Esophagus muscularis mucosa (tissue), 4 donors: ENCODE measurements around the gene ANK2. TPM values are rescaled to one million over a fixed set of nuclear protein-coding genes. Genes with fewer than 3 reads are reported as not detected.

ENCODE experiments used
- DNase-seq: peaks from one replicate; pipeline ENCODE4 v3.0.0-alpha.2; 2017; ENCODE audit errors: extremely low spot score
- H3K27ac ChIP-seq, 4 donors: fragments of 200-600 bp; sonication (generic); replicated peaks in 1 of 4; 1 replicate in 3 of 4; 2 replicates in 1 of 4; pipeline ENCODE4 v1.5.1; 2016 to 2019; ENCODE audit warnings: mild to moderate bottlenecking in 1 of 4
- H3K27me3 ChIP-seq, 4 donors: fragments of 200-600 bp; sonication (generic); one replicate each; pipeline versions ENCODE4 v1.5.1 to v1.6.0; 2016 to 2019
- H3K36me3 ChIP-seq, 4 donors: fragments of 200-600 bp; sonication (generic); one replicate each; pipeline ENCODE4 v1.5.1; 2016 to 2019
- H3K4me1 ChIP-seq, 4 donors: fragments of 200-600 bp; sonication (generic); one replicate each; pipeline ENCODE4 v1.5.1; 2016 to 2019
- H3K4me3 ChIP-seq, 4 donors: fragments of 200-600 bp; sonication (generic); 1 replicate in 2 of 4; 2 replicates in 2 of 4; pipeline ENCODE4 v1.5.1; 2016 to 2019; ENCODE audit warnings: mild to moderate bottlenecking in 4 of 4, moderate library complexity in 1 of 4
- H3K9me3 ChIP-seq, 4 donors: fragments of 200-600 bp; sonication (generic); 1 replicate in 3 of 4; 2 replicates in 1 of 4; pipeline ENCODE4 v1.5.1; 2016 to 2019
- EP300 ChIP-seq: sonication (generic); formaldehyde crosslinking; IDR thresholded peaks from one replicate; pipeline ENCODE4 v1.6.1; 2017; ENCODE audit warnings: antibody characterized with exemption
- POLR2A ChIP-seq: fragments of 450-650 bp; IDR thresholded peaks from one replicate; pipeline ENCODE4 v1.6.1; 2017; ENCODE audit warnings: antibody characterized with exemption, moderate library complexity, mild to moderate bottlenecking, low read depth
- POLR2AphosphoS5 ChIP-seq, 2 donors: sonication (generic); formaldehyde crosslinking; IDR thresholded peaks; one replicate each; pipeline ENCODE4 v1.6.1; 2017; ENCODE audit warnings: antibody characterized with exemption in 2 of 2
- WGBS: methylation state at CpG from one replicate; pipeline ENCODE4 v1.1.5; 2018; 5-methylcytosine and 5-hydroxymethylcytosine counted together
- intact Hi-C: fragments of 100-400 bp; cut with DNase I; formaldehyde crosslinking; loops from one replicate; pipeline ENCODE4 v1.15.1; 2023
- total RNA-seq, 4 donors: library from RNA; depleted of rRNA; stranded (reverse); fragments of >200 nt; gene quantifications; one replicate each; pipeline versions ENCODE4 v1.1.0 to v1.2.1, GENCODE V29; 2016
- TF ChIP-seq, protein P1 (sequence below), 3 experiments: fragments of 200-600 bp in 2 of 3; fragments of 450-650 bp in 1 of 3; sonication (generic) in 2 of 3; IDR thresholded peaks; one replicate each; pipeline ENCODE4 v1.5.1; 2017 to 2019; ENCODE audit warnings: antibody characterized with exemption in 3 of 3, mild to moderate bottlenecking in 2 of 3, moderate library complexity in 1 of 3

The ANK2 gene
- total RNA-seq, 4 donors from 2014 or later: 76.8 to 88.0 (median 82.8) TPM

DNA sequence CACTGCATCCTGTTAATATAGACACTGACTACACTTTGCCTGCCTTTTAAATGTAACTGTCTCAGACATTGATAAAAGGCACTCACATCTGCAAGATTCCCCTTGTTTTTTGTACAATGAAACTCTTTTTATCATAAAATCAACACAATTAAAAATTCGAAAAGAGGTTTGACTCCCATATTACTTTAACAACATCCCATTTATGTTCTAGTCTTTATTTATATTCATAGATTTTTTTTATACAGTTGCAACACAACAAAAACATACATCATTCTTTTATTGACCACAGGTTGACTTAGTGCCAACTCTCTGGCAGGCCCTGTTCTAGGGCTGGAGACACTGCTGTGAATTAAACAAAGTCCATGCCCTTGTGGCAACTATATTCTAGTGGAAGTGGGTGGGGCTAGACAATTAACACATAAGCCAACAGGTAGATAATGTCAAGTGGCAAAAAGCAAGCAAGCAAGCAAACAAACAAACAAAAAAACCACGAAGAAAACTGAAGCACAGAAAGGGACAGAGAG is 36.8 kb downstream of the ANK2 start:
- H3K9me3 ChIP-seq: no peaks in the 10 kb centered on the region
- intact Hi-C loops: loop anchor here (10.0 kb wide), 1 partner anchor 131 kb away; no protein-coding TSS in a partner anchor
- H3K4me1 ChIP-seq: no peaks in the 10 kb centered on the region
- TF ChIP-seq, protein P1, sequence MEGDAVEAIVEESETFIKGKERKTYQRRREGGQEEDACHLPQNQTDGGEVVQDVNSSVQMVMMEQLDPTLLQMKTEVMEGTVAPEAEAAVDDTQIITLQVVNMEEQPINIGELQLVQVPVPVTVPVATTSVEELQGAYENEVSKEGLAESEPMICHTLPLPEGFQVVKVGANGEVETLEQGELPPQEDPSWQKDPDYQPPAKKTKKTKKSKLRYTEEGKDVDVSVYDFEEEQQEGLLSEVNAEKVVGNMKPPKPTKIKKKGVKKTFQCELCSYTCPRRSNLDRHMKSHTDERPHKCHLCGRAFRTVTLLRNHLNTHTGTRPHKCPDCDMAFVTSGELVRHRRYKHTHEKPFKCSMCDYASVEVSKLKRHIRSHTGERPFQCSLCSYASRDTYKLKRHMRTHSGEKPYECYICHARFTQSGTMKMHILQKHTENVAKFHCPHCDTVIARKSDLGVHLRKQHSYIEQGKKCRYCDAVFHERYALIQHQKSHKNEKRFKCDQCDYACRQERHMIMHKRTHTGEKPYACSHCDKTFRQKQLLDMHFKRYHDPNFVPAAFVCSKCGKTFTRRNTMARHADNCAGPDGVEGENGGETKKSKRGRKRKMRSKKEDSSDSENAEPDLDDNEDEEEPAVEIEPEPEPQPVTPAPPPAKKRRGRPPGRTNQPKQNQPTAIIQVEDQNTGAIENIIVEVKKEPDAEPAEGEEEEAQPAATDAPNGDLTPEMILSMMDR (IDR thresholded peaks at IDR 0.05): no peak
- no peak for TF ChIP-seq EP300
- TF ChIP-seq POLR2AphosphoS5 (IDR thresholded peaks at IDR 0.05): no peak
- TF ChIP-seq POLR2A: no peak
- DNase-seq: no peak
- no peak overlapping the region for H3K27ac ChIP-seq
- no peaks in the 10 kb centered on the region for H3K27me3 ChIP-seq
- 74% methylated on average over 2 of the region's 2 CpGs for WGBS
- H3K4me3 ChIP-seq: no peak overlapping the region
- no peaks in the 10 kb centered on the region for H3K36me3 ChIP-seq

DNA sequence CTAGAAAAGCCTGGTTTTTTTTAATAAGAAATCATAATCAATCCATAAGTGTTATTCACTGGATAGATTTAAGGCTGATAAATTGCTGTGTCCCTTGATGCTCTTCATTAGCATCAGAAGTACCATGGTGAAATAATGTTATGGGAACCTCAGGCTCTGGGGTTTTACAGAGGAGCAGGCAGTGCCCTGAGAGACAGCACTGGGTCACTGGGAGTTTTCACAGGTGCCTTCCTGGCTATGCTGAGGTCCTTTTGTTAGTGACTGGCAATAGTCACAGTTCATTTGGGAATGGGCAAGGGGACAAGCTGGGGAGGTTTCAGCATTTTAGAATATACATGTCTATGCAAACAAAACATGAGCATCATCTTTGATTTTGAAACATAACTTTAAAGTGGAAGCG is 38.6 kb downstream of the ANK2 start:
- H3K4me1 ChIP-seq: no peaks in the 10 kb centered on the region
- H3K9me3 ChIP-seq: no peaks in the 10 kb centered on the region
- H3K27me3 ChIP-seq: no peaks in the 10 kb centered on the region
- no peak for DNase-seq
- no peak overlapping the region for H3K27ac ChIP-seq
- TF ChIP-seq, protein P1 (IDR thresholded peaks at IDR 0.05): no peak
- TF ChIP-seq EP300 (no peak), POLR2AphosphoS5 (IDR thresholded peaks at IDR 0.05) (no peak), POLR2A (no peak)
- no peaks in the 10 kb centered on the region for H3K36me3 ChIP-seq
- intact Hi-C loops: loop anchor here (10.0 kb wide), 1 partner anchor 133 kb away; no protein-coding TSS in a partner anchor
- no peak overlapping the region for H3K4me3 ChIP-seq
- 95% methylated on average over 1 of the region's 1 CpG for WGBS

DNA sequence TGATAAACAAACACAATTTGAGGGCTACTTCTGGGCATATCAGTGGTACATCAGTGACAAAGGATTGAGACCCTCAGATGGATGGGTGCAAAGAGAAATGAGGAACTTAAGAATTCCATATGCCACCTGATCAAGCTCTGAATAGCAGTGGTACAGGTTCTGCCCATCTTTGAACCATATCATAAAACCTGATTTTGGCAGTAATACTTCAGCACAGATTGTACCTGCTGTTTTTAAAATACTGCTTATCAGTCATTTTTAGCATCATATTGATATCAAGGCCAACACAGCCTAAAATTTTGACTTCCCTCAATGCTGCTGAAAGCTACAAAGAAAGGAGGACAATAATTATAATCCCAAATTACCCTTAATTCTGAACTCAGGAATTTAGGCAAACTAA is 41.5 kb downstream of the ANK2 start:
- Histone ChIP-seq H3K4me1 (no peaks in the 10 kb centered on the region), H3K27ac (no peak overlapping the region), H3K4me3 (no peak overlapping the region), H3K27me3 (no peaks in the 10 kb centered on the region), H3K9me3 (no peaks in the 10 kb centered on the region), H3K36me3 (no peaks in the 10 kb centered on the region)
- no peak for DNase-seq
- intact Hi-C loops: no loop called here
- TF ChIP-seq POLR2AphosphoS5 (IDR thresholded peaks at IDR 0.05): no peak
- no peak for TF ChIP-seq EP300
- no peak for TF ChIP-seq POLR2A
- TF ChIP-seq, protein P1 (IDR thresholded peaks at IDR 0.05): no peak

DNA sequence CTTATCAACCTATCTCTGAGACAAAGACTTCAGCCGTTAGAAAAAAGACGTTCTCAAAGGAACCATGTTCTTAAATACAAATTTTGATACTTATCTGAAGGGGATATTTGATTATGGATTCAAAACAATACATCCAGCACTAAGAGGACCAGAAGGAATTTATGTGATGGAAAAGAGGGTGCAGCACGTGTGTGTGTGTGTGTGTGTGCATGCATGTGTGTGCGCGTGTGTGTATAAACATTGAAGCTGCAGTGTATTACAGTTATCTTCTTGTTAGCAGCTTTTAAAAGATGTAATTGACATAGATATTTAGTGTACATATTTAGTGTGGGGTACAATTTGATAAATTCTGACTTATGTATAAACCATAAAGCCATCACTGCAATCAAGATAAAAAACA is 44.9 kb downstream of the ANK2 start:
- TF ChIP-seq POLR2AphosphoS5 (IDR thresholded peaks at IDR 0.05) (no peak), POLR2A (no peak), EP300 (no peak)
- TF ChIP-seq, protein P1 (IDR thresholded peaks at IDR 0.05): no peak
- H3K27ac ChIP-seq: no peak overlapping the region
- no peaks in the 10 kb centered on the region for H3K9me3 ChIP-seq
- WGBS: 51% methylated on average over 5 of the region's 5 CpGs
- H3K4me1 ChIP-seq: no peaks in the 10 kb centered on the region
- H3K4me3 ChIP-seq: no peak overlapping the region
- no peaks in the 10 kb centered on the region for H3K27me3 ChIP-seq
- intact Hi-C loops: no loop called here
- no peak for DNase-seq
- no peaks in the 10 kb centered on the region for H3K36me3 ChIP-seq

DNA sequence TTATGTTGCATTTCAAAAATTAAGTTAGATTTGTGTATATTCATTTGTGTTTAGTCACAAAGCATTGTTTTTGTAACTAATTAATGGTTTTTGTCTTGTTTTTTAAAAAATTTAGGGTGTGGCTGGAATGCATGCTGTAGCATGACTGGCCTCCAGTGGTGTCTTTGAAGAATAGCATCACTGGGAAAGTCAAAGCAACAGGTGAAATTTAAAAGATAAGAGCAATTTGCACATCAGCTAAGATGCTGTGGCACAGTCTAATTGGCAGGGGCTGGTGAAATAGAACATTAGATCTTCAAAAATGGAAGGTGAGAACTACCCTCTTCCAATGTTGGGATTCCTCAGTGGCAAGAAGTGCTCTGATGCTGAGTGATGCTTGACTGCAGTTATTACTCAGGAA is 45.3 kb downstream of the ANK2 start:
- Histone ChIP-seq H3K4me1 (no peaks in the 10 kb centered on the region), H3K4me3 (no peak overlapping the region), H3K27ac (no peak overlapping the region), H3K36me3 (no peaks in the 10 kb centered on the region), H3K27me3 (no peaks in the 10 kb centered on the region), H3K9me3 (no peaks in the 10 kb centered on the region)
- intact Hi-C loops: no loop called here
- TF ChIP-seq EP300 (no peak), POLR2A (no peak), POLR2AphosphoS5 (IDR thresholded peaks at IDR 0.05) (no peak)
- TF ChIP-seq, protein P1 (IDR thresholded peaks at IDR 0.05): peak; percentile 33 to 62 (median 40)
- DNase-seq: no peak
